ENCODE measurements around the gene HIVEP2.

Gene HIVEP2

GRCh38 chr6:142725024-142725770, 219.8 kb downstream of the HIVEP2 start:
- no peak for DNase-seq

GRCh38 chr6:142722841-142723240, 222.1 kb downstream of the HIVEP2 start:
- DNase-seq, result no peak

- DNase-seq, result no peak
These were observed 223.0 kb downstream of the HIVEP2 start for GRCh38 chr6:142722012-142722411.

GRCh38 chr6:142721215-142721920, 223.6 kb downstream of the HIVEP2 start:
- no peak for DNase-seq

GRCh38 chr6:142718667-142719191, 226.2 kb downstream of the HIVEP2 start:
- DNase-seq, result no peak

- no peak for DNase-seq
These were observed 228.9 kb downstream of the HIVEP2 start for GRCh38 chr6:142716097-142716496.

- DNase-seq, result no peak
These were observed 229.8 kb downstream of the HIVEP2 start for GRCh38 chr6:142714951-142715785.

GRCh38 chr6:142713959-142714358, 231.0 kb downstream of the HIVEP2 start:
- DNase-seq, result no peak

- DNase-seq, result no peak
These were observed 232.7 kb downstream of the HIVEP2 start for GRCh38 chr6:142712231-142712630.

GRCh38 chr6:142708651-142709050, 236.3 kb downstream of the HIVEP2 start:
- no peak for DNase-seq

- no peak for DNase-seq
These were observed 237.7 kb downstream of the HIVEP2 start for GRCh38 chr6:142707255-142707654.

GRCh38 chr6:142706210-142706609, 238.8 kb downstream of the HIVEP2 start:
- no peak for DNase-seq

GRCh38 chr6:142705054-142705453, 239.9 kb downstream of the HIVEP2 start:
- no peak for DNase-seq

GRCh38 chr6:142702501-142703460, 242.2 kb downstream of the HIVEP2 start:
- no peak for DNase-seq

Data from DMS153 (cell line).